Thymus (tissue), 11 donors: ENCODE data around the gene DNAJB13. TPM values are rescaled to one million over a fixed set of nuclear protein-coding genes. Genes with fewer than 3 reads are reported as not detected.

Experiments
- DNase-seq, 9 donors: peaks; one replicate each; pipeline ENCODE4 v3.0.0-alpha.2; 2013; ENCODE audit warnings: low spot score in 9 of 9, low read depth in 6 of 9, missing footprints in 1 of 9
- H3K27ac ChIP-seq, 2 donors: one replicate each; pipeline ENCODE4 v1.5.1; 2013; ENCODE audit warnings: control low read depth in 1 of 2, low read depth in 1 of 2, low read length in 1 of 2, mild to moderate bottlenecking in 1 of 2, moderate library complexity in 1 of 2
- H3K27me3 ChIP-seq, 2 donors: one replicate each; pipeline ENCODE4 v1.5.1; 2013; ENCODE audit warnings: low read length in 1 of 2; ENCODE audit not compliant: control insufficient read depth in 2 of 2, insufficient read depth in 1 of 2
- H3K36me3 ChIP-seq, 2 donors: one replicate each; pipeline ENCODE4 v1.5.1; 2013; ENCODE audit warnings: low read length in 1 of 2, mild to moderate bottlenecking in 1 of 2, moderate library complexity in 1 of 2; ENCODE audit not compliant: control insufficient read depth in 2 of 2, insufficient read depth in 2 of 2
- H3K4me1 ChIP-seq, 2 donors: one replicate each; pipeline ENCODE4 v1.5.1; 2013; ENCODE audit warnings: low read length in 2 of 2; ENCODE audit not compliant: control insufficient read depth in 2 of 2, insufficient read depth in 2 of 2
- H3K4me3 ChIP-seq, 2 donors: one replicate each; pipeline ENCODE4 v1.5.1; 2013; ENCODE audit warnings: low read length in 2 of 2, control low read depth in 1 of 2, mild to moderate bottlenecking in 1 of 2
- H3K9me3 ChIP-seq, 2 donors: one replicate each; pipeline ENCODE4 v1.5.1; 2013; ENCODE audit warnings: low read length in 1 of 2, mild to moderate bottlenecking in 1 of 2; ENCODE audit not compliant: control insufficient read depth in 2 of 2, insufficient read depth in 1 of 2
- WGBS: extraction: QIAGEN DNeasy Blood & Tissue Kit; methylation state at CpG from one replicate; pipeline ENCODE4 v1.1.7; 2013; 5-methylcytosine and 5-hydroxymethylcytosine counted together
- polyA plus RNA-seq: library from polyadenylated mRNA; stranded (reverse); fragments of 200-250 nt; gene quantifications from one replicate; pipeline ENCODE4 v1.2.3, GENCODE V29; 2013
- total RNA-seq: library from RNA; stranded (reverse); fragments of 120-200 nt; gene quantifications from one replicate; pipeline ENCODE4 v1.2.4, GENCODE V29; 2013
- donor health status: healthy.

DNAJB13 gene
- total and polyA plus RNA-seq, 2 donors: 0.24 to 0.30 TPM

- H3K9me3 ChIP-seq: no peaks in the 10 kb centered on the region
- WGBS: 96% methylated on average over 14 of the region's 14 CpGs
- peaks cover 17 to 35% of the 10 kb centered on the region in 2 donors for H3K4me1 ChIP-seq
- no peak overlapping the region for H3K27ac ChIP-seq
- DNase-seq: no peak
- H3K36me3 ChIP-seq: peaks cover 31 to 33% of the 10 kb centered on the region in 2 donors
- H3K4me3 ChIP-seq: no peak overlapping the region
- H3K27me3 ChIP-seq: no peaks in the 10 kb centered on the region
Observed at GRCh38 chr11:74000307-74001133, 49.7 kb downstream of the DNAJB13 start.

- no peak for DNase-seq
- peaks cover 9 to 39% of the 10 kb centered on the region in 2 donors for H3K4me1 ChIP-seq
- H3K27me3 ChIP-seq: no peaks in the 10 kb centered on the region
- no peaks in the 10 kb centered on the region for H3K9me3 ChIP-seq
- 91% methylated on average over 7 of the region's 7 CpGs for whole genome bisulfite sequencing
- peaks cover 31 to 36% of the 10 kb centered on the region in 2 donors for H3K36me3 ChIP-seq
- H3K27ac ChIP-seq: no peak overlapping the region
- H3K4me3 ChIP-seq: no peak overlapping the region
Observed at GRCh38 chr11:74001822-74002286, 51.0 kb downstream of the DNAJB13 start.

GRCh38 chr11:74002832-74003231 is 52.0 kb downstream of the DNAJB13 start:
- over 99% methylated on average over 4 of the region's 4 CpGs for WGBS
- no peak for DNase-seq
- Histone ChIP-seq H3K9me3 (no peaks in the 10 kb centered on the region), H3K27ac (no peak overlapping the region), H3K27me3 (no peaks in the 10 kb centered on the region), H3K4me1 (peaks cover 9 to 32% of the 10 kb centered on the region in 2 donors), H3K4me3 (no peak overlapping the region), H3K36me3 (peaks cover 31 to 36% of the 10 kb centered on the region in 2 donors)

GRCh38 chr11:74004046-74004695 is 53.3 kb downstream of the DNAJB13 start:
- H3K4me1 ChIP-seq: peaks cover 12 to 42% of the 10 kb centered on the region in 2 donors
- H3K36me3 ChIP-seq: peaks cover 31 to 36% of the 10 kb centered on the region in 2 donors
- DNase-seq: no peak

GRCh38 chr11:74004759-74005615 is 54.2 kb downstream of the DNAJB13 start:
- Histone ChIP-seq H3K9me3 (no peaks in the 10 kb centered on the region), H3K27me3 (no peaks in the 10 kb centered on the region), H3K36me3 (peaks cover 31 to 36% of the 10 kb centered on the region in 2 donors), H3K4me3 (no peak overlapping the region), H3K27ac (peak overlapping the region; percentile 18 to 58), H3K4me1 (peaks cover 12 to 38% of the 10 kb centered on the region in 2 donors)
- 55% methylated on average over 11 of the region's 11 CpGs for WGBS
- DNase-seq: peak in 7 of 9 donors; percentile 58 to 92 (median 72)

More at GRCh38 chr11:74004046-74004695, 53.3 kb downstream of the DNAJB13 start:
- Histone ChIP-seq H3K27me3 (no peaks in the 10 kb centered on the region), H3K4me3 (no peak overlapping the region), H3K9me3 (no peaks in the 10 kb centered on the region), H3K27ac (no peak overlapping the region)
- WGBS: 91% methylated on average over 6 of the region's 6 CpGs

GRCh38 chr11:74005721-74006517 is 55.1 kb downstream of the DNAJB13 start:
- Histone ChIP-seq H3K27ac (peak overlapping the region; percentile 18 to 48), H3K4me1 (peaks cover 12 to 45% of the 10 kb centered on the region in 2 donors), H3K4me3 (no peak overlapping the region), H3K9me3 (no peaks in the 10 kb centered on the region), H3K27me3 (no peaks in the 10 kb centered on the region), H3K36me3 (peaks cover 29 to 34% of the 10 kb centered on the region in 2 donors)
- WGBS: 99% methylated on average over 29 of the region's 29 CpGs
- DNase-seq: no peak

GRCh38 chr11:74006743-74007304 is 56.0 kb downstream of the DNAJB13 start:
- Histone ChIP-seq H3K27ac (no peak overlapping the region), H3K27me3 (no peaks in the 10 kb centered on the region), H3K36me3 (peaks cover 23 to 31% of the 10 kb centered on the region in 2 donors), H3K9me3 (no peaks in the 10 kb centered on the region), H3K4me1 (peaks cover 12 to 54% of the 10 kb centered on the region in 2 donors), H3K4me3 (no peak overlapping the region)
- WGBS: 97% methylated on average over 7 of the region's 7 CpGs
- no peak for DNase-seq
